ENCODE measurements around the gene CKMT1A. TPM values are rescaled to one million over a fixed set of nuclear protein-coding genes. Genes with fewer than 3 reads are reported as not detected.
"Not testable (repeated sequence)": the region's sequence is repeated elsewhere in the genome, so short reads cannot be mapped to it uniquely, and the experiment has no call there.

CKMT1A gene
- total RNA-seq, 2 experiments from 2014 or later, result 0.16 to 6.1 TPM

- no peak for DNase-seq (ENCODE audit: low spot score)
- Histone ChIP-seq H2AFZ (ENCODE audit: low read length) (no peak overlapping the region), H4K20me1 (ENCODE audit: insufficient read depth, low read length) (no peaks in the 10 kb centered on the region), H3K4me3 (ENCODE audit: low read depth, low read length, poor library complexity, severe bottlenecking) (no peak overlapping the region), H3K4me2 (ENCODE audit: low read length) (no peak overlapping the region), H3K27ac (ENCODE audit: low read depth, low read length, poor library complexity, severe bottlenecking) (no peak overlapping the region), H3K4me1 (ENCODE audit: insufficient read depth, low read length, poor library complexity, severe bottlenecking) (no peaks in the 10 kb centered on the region), H3K9me2 (ENCODE audit: insufficient read depth, low read length) (no peaks in the 10 kb centered on the region), H3K36me3 (ENCODE audit: insufficient read depth, low read length) (no peaks in the 10 kb centered on the region), H3K79me2 (ENCODE audit: insufficient read depth, low read depth, low read length) (no peaks in the 10 kb centered on the region), H3K9me3 (ENCODE audit: low read length) (no peaks in the 10 kb centered on the region)
- intact Hi-C loops (cut with micrococcal nuclease; ENCODE audit: unreplicated experiment), result no loop called here
- ChIA-PET POLR2A (no interaction called here), CTCF (ENCODE audit: unreplicated experiment) (no interaction called here)
- no TSS peak for BruUV-seq (replicated peaks)
- TF ChIP-seq EZH2phosphoT487 (IDR thresholded peaks at IDR 0.05; ENCODE audit: borderline replicate concordance, low read depth, low read length), result no peak
- TF ChIP-seq, protein P1, sequence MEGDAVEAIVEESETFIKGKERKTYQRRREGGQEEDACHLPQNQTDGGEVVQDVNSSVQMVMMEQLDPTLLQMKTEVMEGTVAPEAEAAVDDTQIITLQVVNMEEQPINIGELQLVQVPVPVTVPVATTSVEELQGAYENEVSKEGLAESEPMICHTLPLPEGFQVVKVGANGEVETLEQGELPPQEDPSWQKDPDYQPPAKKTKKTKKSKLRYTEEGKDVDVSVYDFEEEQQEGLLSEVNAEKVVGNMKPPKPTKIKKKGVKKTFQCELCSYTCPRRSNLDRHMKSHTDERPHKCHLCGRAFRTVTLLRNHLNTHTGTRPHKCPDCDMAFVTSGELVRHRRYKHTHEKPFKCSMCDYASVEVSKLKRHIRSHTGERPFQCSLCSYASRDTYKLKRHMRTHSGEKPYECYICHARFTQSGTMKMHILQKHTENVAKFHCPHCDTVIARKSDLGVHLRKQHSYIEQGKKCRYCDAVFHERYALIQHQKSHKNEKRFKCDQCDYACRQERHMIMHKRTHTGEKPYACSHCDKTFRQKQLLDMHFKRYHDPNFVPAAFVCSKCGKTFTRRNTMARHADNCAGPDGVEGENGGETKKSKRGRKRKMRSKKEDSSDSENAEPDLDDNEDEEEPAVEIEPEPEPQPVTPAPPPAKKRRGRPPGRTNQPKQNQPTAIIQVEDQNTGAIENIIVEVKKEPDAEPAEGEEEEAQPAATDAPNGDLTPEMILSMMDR (conservative IDR thresholded peaks at IDR 0.05; ENCODE audit: low read length), result no peak
These were observed 8.5 kb downstream of the CKMT1A start for GRCh38 chr15:43702174-43702573.

- no peaks in the 10 kb centered on the region for H3K9me3 ChIP-seq (ENCODE audit: low read length)
- H4K20me1 ChIP-seq (ENCODE audit: insufficient read depth, low read length), result no peaks in the 10 kb centered on the region
- CTCF ChIA-PET (ENCODE audit: unreplicated experiment), result no interaction called here
- H3K4me2 ChIP-seq (ENCODE audit: low read length), result no peak overlapping the region
- no peaks in the 10 kb centered on the region for H3K9me2 ChIP-seq (ENCODE audit: insufficient read depth, low read length)
- H2AFZ ChIP-seq (ENCODE audit: low read length), result no peak overlapping the region
- POLR2A ChIA-PET, result no interaction called here
- intact Hi-C loops (cut with micrococcal nuclease; ENCODE audit: unreplicated experiment), result no loop called here
- no peaks in the 10 kb centered on the region for H3K4me1 ChIP-seq (ENCODE audit: insufficient read depth, low read length, poor library complexity, severe bottlenecking)
- no peak for DNase-seq (ENCODE audit: low spot score)
- no peak overlapping the region for H3K4me3 ChIP-seq (ENCODE audit: low read depth, low read length, poor library complexity, severe bottlenecking)
- TF ChIP-seq, protein P1 (conservative IDR thresholded peaks at IDR 0.05; ENCODE audit: low read length), result no peak
- no peak for TF ChIP-seq EZH2phosphoT487 (IDR thresholded peaks at IDR 0.05; ENCODE audit: borderline replicate concordance, low read depth, low read length)
- H3K79me2 ChIP-seq (ENCODE audit: insufficient read depth, low read depth, low read length), result no peaks in the 10 kb centered on the region
- BruUV-seq (replicated peaks), result no TSS peak
- H3K27ac ChIP-seq (ENCODE audit: low read depth, low read length, poor library complexity, severe bottlenecking), result no peak overlapping the region
- H3K36me3 ChIP-seq (ENCODE audit: insufficient read depth, low read length), result no peaks in the 10 kb centered on the region
These were observed 9.2 kb downstream of the CKMT1A start for GRCh38 chr15:43702701-43703424.

- H3K79me2 ChIP-seq (ENCODE audit: insufficient read depth, low read depth, low read length); intact Hi-C loops (cut with micrococcal nuclease; ENCODE audit: unreplicated experiment); H3K9me2 ChIP-seq (ENCODE audit: insufficient read depth, low read length); DNase-seq (ENCODE audit: low spot score); H3K4me3 ChIP-seq (ENCODE audit: low read depth, low read length, poor library complexity, severe bottlenecking); H3K9me3 ChIP-seq (ENCODE audit: low read length); CTCF ChIA-PET (ENCODE audit: unreplicated experiment); POLR2A ChIA-PET; H2AFZ ChIP-seq (ENCODE audit: low read length); H3K4me1 ChIP-seq (ENCODE audit: insufficient read depth, low read length, poor library complexity, severe bottlenecking); H3K27ac ChIP-seq (ENCODE audit: low read depth, low read length, poor library complexity, severe bottlenecking); BruUV-seq (replicated peaks); H4K20me1 ChIP-seq (ENCODE audit: insufficient read depth, low read length); H3K36me3 ChIP-seq (ENCODE audit: insufficient read depth, low read length); H3K4me2 ChIP-seq (ENCODE audit: low read length): not testable (repeated sequence)
These were observed 16.9 kb downstream of the CKMT1A start for GRCh38 chr15:43710431-43711131.
